Panc1 (cell line): ENCODE results near the gene SNX15.

Experiments
- CTCF ChIP-seq: fragments of 450-650 bp; IDR thresholded peaks from 2 replicates; pipeline ENCODE4 v1.5.1; 2017; ENCODE audit warnings: mild to moderate bottlenecking
- POLR2AphosphoS5 ChIP-seq: IDR thresholded peaks from 2 replicates; pipeline ENCODE4 v1.6.1; 2012; ENCODE audit warnings: mild to moderate bottlenecking, low read depth, low read length, moderate library complexity
- SIN3A ChIP-seq: IDR thresholded peaks from 2 replicates; pipeline ENCODE4 v1.6.1; 2012; ENCODE audit warnings: low read depth, mild to moderate bottlenecking, low read length, moderate library complexity, borderline replicate concordance; ENCODE audit not compliant: insufficient read depth
- TF ChIP-seq, protein P1 (sequence below), 2 experiments: IDR thresholded peaks; 2 replicates each; pipeline ENCODE4 v1.6.1; 2011 to 2012; ENCODE audit warnings: low read depth in 2 of 2, control low read depth in 1 of 2, low read length in 1 of 2, mild to moderate bottlenecking in 1 of 2, moderate library complexity in 1 of 2; ENCODE audit not compliant: insufficient read depth in 1 of 2

DNA sequence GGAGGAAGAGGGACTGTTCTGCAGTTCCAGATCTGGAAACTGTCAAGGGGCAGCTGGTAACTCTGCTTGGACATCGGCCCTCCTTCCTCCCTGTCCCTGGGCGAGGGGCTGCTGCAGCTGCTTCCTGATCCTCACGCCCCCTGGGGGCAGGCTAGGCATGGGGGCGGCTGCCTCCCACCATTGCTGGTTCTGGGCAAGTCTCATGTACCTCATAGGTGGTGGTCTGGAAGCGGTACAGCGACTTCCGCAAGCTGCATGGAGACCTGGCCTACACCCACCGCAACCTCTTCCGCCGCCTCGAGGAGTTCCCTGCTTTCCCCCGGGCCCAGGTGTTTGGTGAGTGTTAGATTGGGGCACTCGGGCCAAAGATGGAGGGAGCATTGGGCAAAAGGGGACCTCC lies 5.0 kb downstream of the SNX15 start:
- TF ChIP-seq CTCF (no peak), POLR2AphosphoS5 (no peak), SIN3A (no peak)
- TF ChIP-seq, protein P1, sequence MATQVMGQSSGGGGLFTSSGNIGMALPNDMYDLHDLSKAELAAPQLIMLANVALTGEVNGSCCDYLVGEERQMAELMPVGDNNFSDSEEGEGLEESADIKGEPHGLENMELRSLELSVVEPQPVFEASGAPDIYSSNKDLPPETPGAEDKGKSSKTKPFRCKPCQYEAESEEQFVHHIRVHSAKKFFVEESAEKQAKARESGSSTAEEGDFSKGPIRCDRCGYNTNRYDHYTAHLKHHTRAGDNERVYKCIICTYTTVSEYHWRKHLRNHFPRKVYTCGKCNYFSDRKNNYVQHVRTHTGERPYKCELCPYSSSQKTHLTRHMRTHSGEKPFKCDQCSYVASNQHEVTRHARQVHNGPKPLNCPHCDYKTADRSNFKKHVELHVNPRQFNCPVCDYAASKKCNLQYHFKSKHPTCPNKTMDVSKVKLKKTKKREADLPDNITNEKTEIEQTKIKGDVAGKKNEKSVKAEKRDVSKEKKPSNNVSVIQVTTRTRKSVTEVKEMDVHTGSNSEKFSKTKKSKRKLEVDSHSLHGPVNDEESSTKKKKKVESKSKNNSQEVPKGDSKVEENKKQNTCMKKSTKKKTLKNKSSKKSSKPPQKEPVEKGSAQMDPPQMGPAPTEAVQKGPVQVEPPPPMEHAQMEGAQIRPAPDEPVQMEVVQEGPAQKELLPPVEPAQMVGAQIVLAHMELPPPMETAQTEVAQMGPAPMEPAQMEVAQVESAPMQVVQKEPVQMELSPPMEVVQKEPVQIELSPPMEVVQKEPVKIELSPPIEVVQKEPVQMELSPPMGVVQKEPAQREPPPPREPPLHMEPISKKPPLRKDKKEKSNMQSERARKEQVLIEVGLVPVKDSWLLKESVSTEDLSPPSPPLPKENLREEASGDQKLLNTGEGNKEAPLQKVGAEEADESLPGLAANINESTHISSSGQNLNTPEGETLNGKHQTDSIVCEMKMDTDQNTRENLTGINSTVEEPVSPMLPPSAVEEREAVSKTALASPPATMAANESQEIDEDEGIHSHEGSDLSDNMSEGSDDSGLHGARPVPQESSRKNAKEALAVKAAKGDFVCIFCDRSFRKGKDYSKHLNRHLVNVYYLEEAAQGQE (IDR thresholded peaks at IDR 0.05; ENCODE audit: insufficient read depth in 1 of 2, low read depth in 2 of 2, low read length in 1 of 2): no peak
